ENCODE measurements around the gene JAKMIP1.
"Not testable (repeated sequence)": the region's sequence is repeated elsewhere in the genome, so short reads cannot be mapped to it uniquely, and the experiment has no call there.

Gene JAKMIP1

DNA sequence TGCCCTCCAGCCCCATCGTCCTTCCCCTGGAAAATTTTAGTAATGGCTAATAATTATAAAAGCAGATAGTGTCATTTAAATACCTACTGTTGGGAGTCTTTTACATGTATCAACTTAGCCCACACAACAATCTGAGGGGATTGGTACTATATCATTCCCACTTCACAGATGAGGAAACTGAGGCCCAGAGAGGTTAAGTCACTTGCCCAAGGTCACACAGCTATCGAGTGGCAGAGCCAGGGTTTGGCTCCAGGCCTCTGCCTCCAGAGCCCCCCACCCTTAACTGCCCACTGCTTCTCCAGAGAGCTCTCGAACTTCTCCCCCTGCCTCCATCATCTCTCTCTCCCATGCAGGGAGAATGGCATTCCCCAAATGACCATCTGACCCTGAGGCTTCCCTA is 189.6 kb downstream of the JAKMIP1 start:
- Mint-ChIP-seq H3K27ac (no peak overlapping the region), H3K9me3 (no peaks in the 10 kb centered on the region), H3K36me3 (ENCODE audit: low read depth) (no peaks in the 10 kb centered on the region), H3K27me3 (peaks cover 24% of the 10 kb centered on the region), H3K4me3 (no peak overlapping the region), H3K4me1 (ENCODE audit: low read depth) (no peaks in the 10 kb centered on the region)

- peaks cover 25% of the 10 kb centered on the region for H3K27me3 Mint-ChIP-seq
- H3K9me3 Mint-ChIP-seq = no peaks in the 10 kb centered on the region
- H3K4me3 Mint-ChIP-seq = no peak overlapping the region
- H3K36me3 Mint-ChIP-seq (ENCODE audit: low read depth) = no peaks in the 10 kb centered on the region
- H3K27ac Mint-ChIP-seq = no peak overlapping the region
- no peaks in the 10 kb centered on the region for H3K4me1 Mint-ChIP-seq (ENCODE audit: low read depth)
These were observed 190.9 kb downstream of the JAKMIP1 start for GRCh38 chr4:6009452-6009851.

DNA sequence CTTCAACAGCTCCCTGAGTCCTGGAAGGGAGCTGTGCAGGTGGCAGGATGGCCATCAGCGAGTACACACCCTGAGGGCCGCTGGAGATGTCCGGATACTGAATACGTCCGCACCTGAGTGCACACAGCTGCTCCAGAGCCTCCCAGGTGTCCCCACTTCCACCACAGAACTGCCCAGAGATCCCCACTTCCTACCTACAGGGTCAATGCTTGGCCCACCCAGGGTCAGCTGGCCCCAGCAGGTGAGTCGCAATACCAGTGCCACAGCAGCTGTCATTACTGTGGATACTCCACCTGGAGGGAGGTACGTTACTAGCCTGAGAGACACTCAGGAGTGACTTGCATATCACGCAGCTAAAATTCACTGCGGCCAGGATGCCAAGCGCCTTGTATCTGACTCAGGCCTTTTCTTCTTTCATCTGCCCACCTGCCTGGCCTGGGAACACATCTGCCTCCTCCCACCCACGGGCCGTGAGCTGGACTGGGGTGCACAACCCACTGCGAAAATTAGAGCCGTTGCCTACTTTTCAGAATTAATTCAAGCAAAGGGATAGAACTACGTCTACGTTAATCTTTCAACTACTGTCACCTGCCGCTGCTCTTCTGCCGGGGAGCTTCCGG is 191.5 kb downstream of the JAKMIP1 start:
- Mint-ChIP-seq H3K27me3 (peaks cover 25% of the 10 kb centered on the region), H3K27ac (no peak overlapping the region), H3K9me3 (no peaks in the 10 kb centered on the region), H3K36me3 (ENCODE audit: low read depth) (no peaks in the 10 kb centered on the region), H3K4me3 (no peak overlapping the region), H3K4me1 (ENCODE audit: low read depth) (no peaks in the 10 kb centered on the region)

GRCh38 chr4:6008092-6008551 is 192.2 kb downstream of the JAKMIP1 start:
- Mint-ChIP-seq H3K27me3 (peaks cover 25% of the 10 kb centered on the region), H3K36me3 (ENCODE audit: low read depth) (no peaks in the 10 kb centered on the region), H3K9me3 (no peaks in the 10 kb centered on the region), H3K4me1 (ENCODE audit: low read depth) (no peaks in the 10 kb centered on the region), H3K4me3 (no peak overlapping the region), H3K27ac (no peak overlapping the region)

DNA sequence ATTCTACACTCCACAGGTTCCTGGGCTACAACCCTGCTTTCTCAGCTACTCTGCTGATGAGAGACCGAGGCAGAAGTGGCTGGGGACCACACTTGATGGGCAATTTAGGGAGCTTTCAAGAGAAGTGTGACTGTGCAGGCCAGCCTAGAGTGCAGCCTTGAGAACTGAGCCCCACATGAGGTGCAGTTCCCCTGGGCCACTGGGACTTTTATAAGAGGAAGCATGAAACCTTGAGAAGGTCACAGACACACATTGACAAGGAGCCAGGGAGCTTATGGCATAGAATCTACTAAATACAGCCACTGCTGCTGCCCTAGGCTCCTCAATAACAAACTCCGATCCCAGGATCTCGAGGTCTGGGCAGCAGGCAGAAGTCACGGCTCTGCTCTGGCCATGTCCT is 195.2 kb downstream of the JAKMIP1 start:
- H3K27me3 Mint-ChIP-seq = peaks cover 23% of the 10 kb centered on the region
- no peak overlapping the region for H3K4me3 Mint-ChIP-seq
- H3K4me1 Mint-ChIP-seq (ENCODE audit: low read depth) = no peaks in the 10 kb centered on the region
- H3K27ac Mint-ChIP-seq = no peak overlapping the region
- no peaks in the 10 kb centered on the region for H3K9me3 Mint-ChIP-seq
- no peaks in the 10 kb centered on the region for H3K36me3 Mint-ChIP-seq (ENCODE audit: low read depth)

DNA sequence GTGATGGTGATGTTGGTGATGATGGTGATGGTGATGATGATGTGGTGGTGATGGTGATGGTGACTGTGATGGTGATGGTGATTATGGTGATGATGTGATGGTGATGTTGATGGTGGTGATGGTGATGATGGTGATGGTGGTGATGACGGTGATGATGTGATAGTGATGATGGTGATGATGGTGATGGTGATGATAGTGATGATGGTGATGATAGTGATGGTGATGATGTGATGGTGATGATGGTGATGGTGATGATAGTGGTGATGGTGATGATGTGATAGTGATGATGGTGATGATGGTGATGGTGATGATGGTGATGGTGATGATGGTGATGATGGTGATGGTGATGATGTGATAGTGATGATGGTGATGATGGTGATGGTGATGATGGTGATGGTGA is 196.9 kb downstream of the JAKMIP1 start:
- H3K27me3 Mint-ChIP-seq = peaks cover 18% of the 10 kb centered on the region
- H3K27ac Mint-ChIP-seq; H3K36me3 Mint-ChIP-seq (ENCODE audit: low read depth); H3K9me3 Mint-ChIP-seq; H3K4me1 Mint-ChIP-seq (ENCODE audit: low read depth); H3K4me3 Mint-ChIP-seq: not testable (repeated sequence)

- Mint-ChIP-seq H3K4me3 (no peak overlapping the region), H3K36me3 (ENCODE audit: low read depth) (no peaks in the 10 kb centered on the region), H3K27ac (no peak overlapping the region), H3K27me3 (peaks cover 20% of the 10 kb centered on the region), H3K9me3 (no peaks in the 10 kb centered on the region), H3K4me1 (ENCODE audit: low read depth) (no peaks in the 10 kb centered on the region)
These were observed 197.4 kb downstream of the JAKMIP1 start for GRCh38 chr4:6002926-6003325.

- Mint-ChIP-seq H3K4me1 (ENCODE audit: low read depth) (no peaks in the 10 kb centered on the region), H3K27ac (no peak overlapping the region), H3K4me3 (no peak overlapping the region), H3K36me3 (ENCODE audit: low read depth) (no peaks in the 10 kb centered on the region), H3K9me3 (no peaks in the 10 kb centered on the region), H3K27me3 (peaks cover 20% of the 10 kb centered on the region)
These were observed 197.9 kb downstream of the JAKMIP1 start for GRCh38 chr4:6002492-6002833.

GRCh38 chr4:6001680-6002491 is 198.5 kb downstream of the JAKMIP1 start:
- Mint-ChIP-seq H3K4me3 (no peak overlapping the region), H3K4me1 (ENCODE audit: low read depth) (no peaks in the 10 kb centered on the region), H3K27me3 (peaks cover 17% of the 10 kb centered on the region), H3K36me3 (ENCODE audit: low read depth) (no peaks in the 10 kb centered on the region), H3K27ac (no peak overlapping the region), H3K9me3 (no peaks in the 10 kb centered on the region)

DNA sequence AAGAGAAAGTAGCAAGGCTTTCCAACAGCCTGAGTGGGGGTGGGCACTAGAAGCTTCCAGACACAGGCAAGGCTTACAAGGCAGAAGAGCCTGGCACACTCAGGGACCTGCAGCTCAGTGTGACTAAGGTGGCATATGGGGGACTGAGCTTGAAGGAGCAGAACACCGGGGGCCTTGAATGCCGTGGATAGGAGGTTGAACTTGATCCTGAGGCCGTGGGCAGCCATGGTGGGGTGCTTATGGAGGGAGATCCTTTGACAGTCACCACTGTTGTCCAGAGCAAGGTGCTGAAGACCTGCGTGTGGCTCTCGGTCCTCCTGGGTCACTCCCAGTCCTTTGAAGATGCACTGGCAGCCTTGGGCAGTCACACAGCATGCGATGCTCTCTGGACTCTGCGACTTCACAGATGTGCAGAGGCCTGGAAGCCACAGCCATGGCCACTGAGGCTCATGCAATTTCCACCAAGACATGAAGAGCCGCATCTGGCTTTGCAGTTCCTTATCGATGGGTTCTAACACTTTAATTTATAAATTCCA is 200.5 kb downstream of the JAKMIP1 start:
- no peaks in the 10 kb centered on the region for H3K4me1 Mint-ChIP-seq (ENCODE audit: low read depth)
- no peaks in the 10 kb centered on the region for H3K9me3 Mint-ChIP-seq
- H3K27ac Mint-ChIP-seq = no peak overlapping the region
- H3K27me3 Mint-ChIP-seq = peaks cover 11% of the 10 kb centered on the region
- H3K4me3 Mint-ChIP-seq = no peak overlapping the region
- H3K36me3 Mint-ChIP-seq (ENCODE audit: low read depth) = no peaks in the 10 kb centered on the region

GRCh38 chr4:5999356-5999755 is 201.0 kb downstream of the JAKMIP1 start:
- Mint-ChIP-seq H3K36me3 (ENCODE audit: low read depth) (no peaks in the 10 kb centered on the region), H3K27ac (no peak overlapping the region)

DNA sequence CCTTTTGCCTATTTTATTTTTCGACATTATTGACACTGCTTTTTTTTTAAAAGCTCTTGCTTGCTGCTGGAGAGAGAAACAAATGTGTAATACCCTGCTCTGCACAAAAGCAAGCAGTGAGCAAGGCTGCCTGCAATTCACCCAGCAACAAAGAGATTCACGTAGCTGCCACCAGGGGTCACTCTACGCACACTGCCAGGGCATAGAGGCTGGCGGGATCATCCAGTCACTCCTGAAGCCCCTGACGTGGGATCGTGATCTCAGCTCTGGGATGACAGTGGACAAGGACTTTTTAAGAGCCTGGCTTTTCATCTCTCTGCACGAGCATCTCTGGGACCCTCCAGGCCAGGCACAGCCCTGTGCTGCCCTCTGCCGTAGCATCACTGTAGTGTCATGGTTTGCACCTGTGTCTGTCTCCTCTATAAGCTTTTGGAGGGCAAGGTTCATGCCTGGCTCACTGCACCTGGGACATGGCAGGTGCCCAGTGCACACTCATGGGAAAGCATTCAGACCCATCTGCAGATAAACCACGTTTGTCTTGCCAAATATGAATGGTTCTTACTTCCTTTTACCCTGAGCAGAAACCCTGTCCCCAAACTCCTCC is 201.9 kb downstream of the JAKMIP1 start:
- Mint-ChIP-seq H3K36me3 (ENCODE audit: low read depth) (no peaks in the 10 kb centered on the region), H3K4me1 (ENCODE audit: low read depth) (no peaks in the 10 kb centered on the region), H3K4me3 (no peak overlapping the region), H3K27me3 (peaks cover 11% of the 10 kb centered on the region), H3K27ac (no peak overlapping the region), H3K9me3 (no peaks in the 10 kb centered on the region)

More at GRCh38 chr4:5999356-5999755, 201.0 kb downstream of the JAKMIP1 start:
- Mint-ChIP-seq H3K9me3 (no peaks in the 10 kb centered on the region), H3K4me3 (no peak overlapping the region), H3K4me1 (ENCODE audit: low read depth) (no peaks in the 10 kb centered on the region), H3K27me3 (peaks cover 11% of the 10 kb centered on the region)

GRCh38 chr4:5996641-5997040 is 203.7 kb downstream of the JAKMIP1 start:
- H3K4me3 Mint-ChIP-seq = no peak overlapping the region
- no peak overlapping the region for H3K27ac Mint-ChIP-seq
- H3K4me1 Mint-ChIP-seq (ENCODE audit: low read depth) = no peaks in the 10 kb centered on the region
- no peaks in the 10 kb centered on the region for H3K36me3 Mint-ChIP-seq (ENCODE audit: low read depth)
- H3K27me3 Mint-ChIP-seq = peaks cover 11% of the 10 kb centered on the region
- no peaks in the 10 kb centered on the region for H3K9me3 Mint-ChIP-seq

DNA sequence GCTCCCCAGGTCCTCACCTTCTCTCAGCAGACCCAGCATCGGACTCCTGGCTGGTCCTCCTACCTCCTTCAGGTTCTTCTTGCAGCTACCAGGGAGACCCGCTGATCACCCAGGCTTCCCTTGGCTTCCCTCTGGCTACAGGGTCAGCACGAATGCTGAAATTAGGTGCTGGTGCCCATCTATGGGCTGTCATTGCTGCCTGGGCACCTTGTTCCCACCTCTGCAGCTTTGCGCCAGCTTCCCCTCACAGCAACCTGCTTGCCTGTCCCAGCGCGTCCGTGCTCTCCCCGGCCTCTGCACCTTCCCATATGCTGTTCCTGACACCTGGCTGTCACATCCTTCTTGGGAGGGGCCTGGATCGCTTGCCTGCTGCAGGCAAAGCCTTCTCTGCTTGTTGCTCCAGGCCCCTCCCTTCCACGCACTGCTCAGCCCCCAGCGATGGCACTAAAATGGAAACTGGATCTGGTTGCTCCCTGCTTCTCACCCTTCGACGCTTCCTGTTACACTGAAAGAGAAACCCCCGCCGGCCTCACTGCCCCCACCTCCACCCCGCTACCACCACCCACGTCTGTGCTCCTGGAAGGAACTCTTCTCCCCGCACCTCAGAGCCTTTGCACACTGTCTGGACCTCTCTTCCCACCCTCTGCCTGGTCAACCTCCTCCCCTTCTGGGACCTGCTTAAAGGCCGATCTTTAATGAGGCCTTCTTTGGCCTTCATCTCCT is 204.3 kb downstream of the JAKMIP1 start:
- Mint-ChIP-seq H3K4me1 (ENCODE audit: low read depth) (no peaks in the 10 kb centered on the region), H3K36me3 (ENCODE audit: low read depth) (no peaks in the 10 kb centered on the region), H3K9me3 (no peaks in the 10 kb centered on the region), H3K27me3 (peaks cover 11% of the 10 kb centered on the region), H3K4me3 (no peak overlapping the region), H3K27ac (no peak overlapping the region)
